Stimulated activated CD4-positive, alpha-beta T cell treated with anti-CD3 and anti-CD28 coated beads, Interleukin-1b, Interleukin-23, amount 100 ng/mL, for 48 hours (primary cell): ENCODE data around the gene ANP32B.

Experiments
- DNase-seq: peaks from one replicate; pipeline ENCODE4 v3.0.0-alpha.2; 2020

ANP32B gene

DNA sequence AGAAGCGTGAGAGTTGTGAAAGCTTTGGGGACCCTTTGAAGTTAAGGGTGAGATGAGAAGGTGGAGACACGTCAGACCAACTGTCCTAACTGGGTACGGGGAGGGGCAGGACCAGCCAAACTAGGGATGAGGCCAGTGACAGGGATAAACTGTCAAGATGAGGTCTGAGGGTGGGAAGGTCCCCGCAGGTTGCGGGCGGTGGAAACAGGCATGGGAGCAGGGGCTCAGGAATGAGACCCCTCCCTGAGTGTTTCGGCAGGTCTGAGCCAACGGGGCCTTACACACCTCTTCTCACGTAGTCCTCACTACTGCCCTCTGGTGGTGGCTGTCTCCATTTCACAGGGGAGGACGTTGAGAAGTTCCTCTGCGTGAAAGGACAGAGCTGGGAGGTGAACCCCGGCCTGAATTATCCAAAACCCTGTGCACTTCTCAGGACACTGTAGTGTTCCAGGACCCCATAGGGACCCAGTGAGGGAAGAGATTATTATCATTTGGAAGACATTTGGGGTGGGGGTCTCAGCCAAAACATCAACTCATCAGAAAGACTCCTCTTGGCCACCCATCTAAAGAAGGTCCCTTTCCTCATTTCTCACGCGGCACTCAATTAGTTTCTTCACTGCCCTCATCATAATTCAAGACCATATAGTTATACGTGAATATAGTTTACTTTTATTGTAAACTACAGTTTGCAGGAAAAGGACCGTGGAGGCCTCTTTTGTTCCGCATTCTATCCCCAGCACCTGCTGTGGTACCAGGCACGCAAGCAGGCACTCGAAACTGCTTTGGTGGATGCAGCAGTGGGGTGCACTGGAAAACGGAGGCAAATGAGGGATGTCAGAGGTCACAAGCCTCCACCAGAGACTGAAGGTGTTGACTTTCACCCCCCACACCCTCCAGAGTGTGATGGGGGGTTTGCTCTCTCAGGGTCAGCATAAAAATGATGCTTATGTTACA lies 51.7 kb downstream of the ANP32B start:
- DNase-seq, result peak; percentile 91

DNA sequence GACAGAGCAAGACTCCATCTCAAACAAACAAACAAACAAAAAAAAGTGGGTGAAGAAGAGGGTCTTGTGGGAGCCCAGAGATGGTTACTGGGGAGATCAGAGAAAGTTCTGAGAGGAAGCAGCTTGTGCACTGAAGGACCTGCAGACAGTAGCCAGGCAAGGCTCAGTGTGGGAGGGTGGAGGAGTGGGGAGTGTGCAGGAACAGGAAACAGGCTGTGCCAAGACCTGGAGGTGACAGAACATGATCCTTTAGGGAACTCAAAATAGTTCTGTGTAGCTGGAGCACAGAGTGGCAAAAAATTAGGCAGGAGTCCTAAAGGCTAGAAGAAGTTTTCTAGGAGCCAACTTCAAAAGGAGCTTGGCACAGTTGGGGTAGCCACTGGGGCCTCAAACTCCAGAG lies 54.2 kb downstream of the ANP32B start:
- DNase-seq, result no peak

DNA sequence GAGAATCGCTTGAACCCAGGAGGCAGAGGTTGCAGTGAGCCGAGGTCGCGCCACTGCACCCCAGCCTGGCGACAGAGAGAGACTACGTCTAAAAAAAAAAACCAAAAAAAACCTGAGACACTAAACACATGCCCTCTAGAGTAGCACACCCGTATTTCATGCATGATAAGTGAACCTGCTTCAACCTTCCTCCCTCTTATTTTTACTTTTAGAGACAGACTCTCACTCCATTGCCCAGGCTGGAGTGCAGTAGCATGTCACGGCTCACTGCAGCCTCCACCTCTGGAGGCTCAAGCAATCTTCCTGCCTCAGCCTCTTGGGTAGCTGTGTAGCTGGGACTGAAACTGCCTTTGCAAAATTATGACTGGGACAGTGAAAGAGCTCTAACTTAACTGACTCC lies 55.8 kb downstream of the ANP32B start:
- DNase-seq, result no peak

DNA sequence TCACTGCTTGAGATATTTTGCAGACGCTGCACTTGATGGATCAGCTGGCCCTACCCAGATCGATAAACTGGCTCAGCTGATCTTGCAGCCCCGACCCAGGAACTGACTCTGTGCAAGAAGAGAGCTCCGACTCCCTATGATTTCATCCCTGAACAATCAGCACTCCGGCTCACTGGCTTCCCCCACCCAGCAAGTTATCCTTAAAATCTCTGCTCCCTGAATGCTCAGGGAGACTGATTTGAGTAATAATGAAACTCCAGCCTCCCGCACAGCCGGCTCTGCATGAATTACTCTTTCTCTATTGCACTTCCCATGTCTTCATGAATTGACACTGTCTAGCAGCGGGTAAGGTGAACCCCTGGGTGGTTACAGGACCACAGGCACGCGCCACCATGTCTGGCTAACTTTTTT lies 56.5 kb downstream of the ANP32B start:
- DNase-seq, result no peak

DNA sequence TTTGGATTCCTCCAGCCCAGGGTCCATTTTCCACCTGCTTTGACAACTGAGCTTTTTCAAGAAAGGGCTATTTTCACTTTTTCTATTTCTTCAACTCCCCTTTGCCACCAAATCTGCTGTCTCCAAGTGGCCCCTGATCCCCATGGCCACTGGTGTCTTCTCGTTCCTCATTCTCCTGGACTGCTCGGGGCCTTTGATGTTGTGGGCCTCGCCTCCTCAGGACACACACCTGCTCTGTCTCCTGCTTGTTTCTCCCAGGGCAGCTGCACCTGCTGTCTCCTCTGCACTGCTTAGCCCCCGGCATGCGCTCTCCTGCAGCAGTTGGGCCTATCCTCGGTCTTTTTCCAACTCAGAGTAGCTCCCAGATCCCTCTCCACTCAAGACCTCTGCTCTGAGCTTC lies 57.1 kb downstream of the ANP32B start:
- DNase-seq, result no peak

DNA sequence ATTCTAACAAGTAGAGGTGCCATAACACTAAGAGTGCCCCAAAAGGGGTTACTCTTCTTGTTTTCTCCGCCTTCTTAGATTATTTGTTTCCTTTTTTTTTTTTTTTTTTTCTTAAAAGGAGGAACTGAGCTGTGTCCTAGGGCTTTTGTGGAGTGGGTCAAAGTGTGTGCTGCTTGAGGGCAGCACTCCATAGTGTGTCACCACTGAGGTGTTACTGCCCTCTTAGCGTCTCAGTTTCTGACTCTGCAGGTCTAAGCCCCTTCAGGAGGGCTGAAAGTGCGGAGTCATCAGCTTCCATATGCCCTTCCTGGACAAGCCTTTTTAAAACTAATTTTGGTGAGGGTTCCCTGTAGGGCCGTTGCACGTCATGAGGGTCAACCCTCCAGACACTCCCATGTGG lies 60.8 kb downstream of the ANP32B start:
- no peak for DNase-seq

DNA sequence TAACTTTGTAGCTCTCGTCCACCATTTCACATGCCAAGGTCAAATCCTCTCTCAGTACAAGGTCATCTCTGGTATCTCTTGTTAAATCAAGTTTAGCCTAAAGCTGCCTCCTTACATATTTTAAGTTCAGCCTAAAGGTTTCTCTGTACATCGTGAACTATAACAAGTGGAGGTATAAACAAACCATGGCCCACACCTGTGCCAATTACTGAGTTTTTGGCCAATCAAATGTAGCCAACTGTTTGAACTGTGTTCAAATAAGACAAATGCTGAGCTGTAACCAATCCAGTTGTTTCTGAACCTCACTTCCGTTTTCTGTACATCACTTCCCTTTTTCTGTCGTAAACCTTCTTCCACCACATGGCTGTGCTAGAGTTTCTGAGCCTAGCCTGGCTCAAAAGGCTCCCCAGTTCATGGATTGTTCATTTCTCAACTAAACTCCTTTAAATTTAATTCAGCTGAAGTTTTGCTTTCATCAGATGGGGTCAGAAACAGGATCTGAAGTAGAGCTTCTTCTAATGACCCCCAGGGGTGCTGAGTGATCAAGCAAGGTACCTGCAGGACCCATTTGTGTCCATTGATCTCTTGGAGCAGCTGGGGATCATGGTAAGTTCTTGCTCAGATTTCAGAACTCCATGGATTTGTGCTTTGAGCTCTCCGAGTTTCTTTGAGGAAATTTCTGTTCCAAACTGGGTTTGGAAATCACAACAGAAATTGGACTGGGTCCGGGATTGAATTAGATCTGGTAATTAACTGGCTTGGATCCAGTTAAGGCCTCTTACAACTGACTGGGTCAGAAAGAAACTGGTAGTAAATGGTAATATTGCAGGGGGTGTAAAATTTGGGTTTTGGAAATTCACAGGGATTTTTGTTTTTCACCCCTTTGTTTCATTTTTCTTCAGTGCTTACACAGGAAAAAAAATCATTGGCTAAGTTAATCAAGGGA lies 62.4 kb downstream of the ANP32B start:
- DNase-seq, result peak; percentile 46

DNA sequence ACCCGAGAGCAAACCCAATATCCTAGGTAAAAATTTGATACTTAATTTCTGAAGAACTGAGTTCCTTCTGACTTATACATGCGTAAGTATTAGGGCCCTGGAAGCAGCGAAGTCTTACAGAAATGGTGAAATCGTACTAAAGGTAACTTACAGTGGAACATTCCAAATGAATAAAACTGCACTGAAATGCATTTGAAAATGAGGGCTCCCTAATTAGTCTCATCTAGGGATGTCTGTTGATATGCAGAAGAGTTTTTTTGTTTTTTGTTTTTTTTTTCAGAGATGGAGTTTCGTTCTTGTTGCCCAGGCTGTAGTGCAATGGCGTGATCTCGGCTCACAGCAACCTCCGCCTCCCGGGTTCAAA lies 63.0 kb downstream of the ANP32B start:
- DNase-seq, result no peak

DNA sequence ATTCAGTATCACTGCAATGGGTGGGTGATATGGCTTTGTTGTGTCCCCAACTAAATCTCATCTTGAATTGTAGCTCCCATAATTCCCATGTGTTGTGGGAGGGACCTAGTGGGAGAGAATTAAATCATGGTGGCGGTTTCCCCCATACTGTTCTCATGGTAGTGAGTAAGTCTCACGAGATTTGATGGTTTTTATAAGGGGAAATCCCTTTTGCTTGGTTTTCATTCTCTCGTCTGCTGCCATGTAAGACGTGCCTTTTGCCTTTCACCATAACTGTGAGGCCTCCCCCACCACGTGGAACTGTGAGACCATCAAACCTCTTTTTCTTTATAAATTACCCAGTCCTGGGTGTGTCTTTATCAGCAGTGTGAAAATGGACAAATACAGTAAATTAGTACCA lies 63.9 kb downstream of the ANP32B start:
- DNase-seq, result no peak

DNA sequence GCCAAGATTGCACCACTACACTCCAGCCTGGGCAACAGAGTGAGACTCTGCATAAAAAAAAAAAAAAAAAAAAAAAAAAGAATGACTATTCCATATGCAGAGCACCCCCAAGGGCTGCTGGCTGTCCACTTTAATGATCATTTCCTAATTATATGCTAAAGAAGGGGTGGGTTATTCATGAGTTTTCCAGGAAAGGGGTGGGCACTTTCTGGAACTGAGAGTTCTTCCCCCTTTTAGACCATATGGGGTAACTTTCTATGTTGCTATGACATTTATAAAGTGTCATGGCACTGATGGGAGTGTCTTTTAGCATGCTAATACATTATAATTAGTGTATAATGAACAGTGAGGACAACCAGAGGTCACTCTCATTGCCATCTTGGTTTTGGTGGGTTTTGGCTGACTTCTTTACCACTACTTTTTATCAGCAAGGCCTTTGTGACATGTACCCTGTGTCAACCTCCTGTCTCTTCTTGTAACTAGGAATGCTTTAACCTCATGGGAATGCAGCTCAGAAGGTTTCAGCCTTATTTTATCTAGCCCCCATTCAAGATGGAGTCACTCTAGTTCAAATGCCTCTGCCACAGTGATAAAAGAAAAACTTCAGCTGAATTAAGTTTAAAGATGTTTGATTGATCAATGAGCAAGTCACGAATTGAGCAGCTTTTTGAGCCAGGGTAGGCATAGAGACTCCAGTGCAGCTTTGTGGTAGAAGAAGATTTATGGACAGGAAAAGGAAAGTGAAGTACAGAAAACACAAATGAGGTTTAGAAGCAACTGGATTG lies 66.3 kb downstream of the ANP32B start:
- no peak for DNase-seq

DNA sequence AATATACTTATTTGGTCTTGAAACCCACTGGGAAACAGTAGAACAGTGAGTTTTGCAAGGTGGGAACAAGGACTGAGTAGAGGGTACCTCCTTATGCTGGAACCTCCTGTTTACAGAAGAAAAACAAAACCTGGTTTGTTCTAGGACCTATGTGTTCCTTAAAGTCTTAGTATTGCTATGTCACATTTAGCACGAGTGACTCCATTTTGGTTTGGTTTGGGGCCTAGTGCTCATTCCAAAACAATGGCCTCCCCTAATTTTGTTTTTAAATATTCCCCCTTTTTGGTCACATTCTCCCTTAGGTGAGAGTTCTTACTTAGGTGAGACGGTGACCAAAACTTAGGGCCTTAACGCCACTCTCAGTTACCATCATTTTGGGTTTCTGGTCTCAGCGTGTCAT lies 67.2 kb downstream of the ANP32B start:
- no peak for DNase-seq

DNA sequence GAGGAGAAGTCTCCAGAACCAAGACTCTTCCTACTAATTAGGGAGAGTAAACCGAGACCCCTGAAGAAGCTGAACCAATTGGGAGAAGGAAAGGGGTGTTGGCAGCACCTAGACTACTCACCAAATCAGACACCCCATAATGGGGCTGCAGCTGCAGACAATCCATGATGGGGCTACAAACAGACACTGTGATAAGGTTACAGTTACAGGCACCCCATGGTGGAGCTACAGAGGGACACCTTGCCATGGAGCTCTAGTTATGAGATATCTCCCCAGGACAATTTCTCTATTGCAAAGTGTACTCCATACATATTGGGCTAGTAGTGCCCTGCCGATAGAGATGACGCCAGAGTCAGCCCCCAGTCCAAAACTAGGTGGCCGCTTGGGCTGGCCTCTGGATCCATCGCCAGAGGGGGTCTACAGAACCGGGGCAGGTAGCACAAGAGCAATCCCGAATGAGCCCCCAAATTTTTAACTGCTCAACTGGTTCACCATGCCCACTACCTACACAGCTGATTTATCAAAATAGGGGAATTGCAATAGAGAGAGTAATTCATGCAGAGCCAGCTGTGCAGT lies 71.3 kb downstream of the ANP32B start:
- no peak for DNase-seq

DNA sequence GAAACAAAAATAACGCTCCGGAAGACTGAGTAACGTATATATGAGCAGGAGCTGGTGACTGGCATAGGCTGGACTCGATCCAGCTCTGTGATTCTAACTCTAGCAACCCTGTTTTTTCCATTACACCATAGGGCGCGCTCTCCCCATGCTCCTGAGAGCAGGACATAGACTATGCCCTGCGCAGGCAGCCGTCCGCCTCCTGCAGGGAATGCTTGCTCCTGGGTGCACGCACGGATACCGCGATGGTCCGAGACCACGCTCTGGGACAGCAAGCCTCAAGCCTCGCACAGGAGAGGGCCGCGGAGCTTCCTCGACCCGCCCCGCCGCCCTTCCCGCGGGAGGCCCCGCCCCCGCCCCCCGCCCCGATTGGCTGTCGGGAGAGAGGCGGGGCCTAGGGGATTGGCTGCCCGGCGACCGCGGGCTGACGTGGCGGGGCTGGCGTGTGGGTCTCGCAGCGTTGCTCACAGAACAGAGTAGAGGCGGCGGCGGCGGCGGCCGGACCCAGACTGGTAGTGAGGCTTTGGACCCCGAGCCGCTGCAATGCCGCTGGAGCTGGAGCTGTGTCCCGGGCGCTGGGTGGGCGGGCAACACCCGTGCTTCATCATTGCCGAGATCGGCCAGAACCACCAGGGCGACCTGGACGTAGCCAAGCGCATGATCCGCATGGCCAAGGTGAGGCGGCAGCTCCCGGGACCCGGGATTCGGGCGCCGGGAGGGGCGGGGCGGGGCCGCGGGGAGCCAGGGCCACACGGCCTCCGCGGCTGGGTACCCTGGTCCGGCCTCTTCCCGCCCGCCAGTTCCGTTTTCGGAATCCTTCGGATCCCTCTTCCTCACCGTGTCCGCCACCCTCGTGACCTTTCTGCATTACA lies 73.4 kb downstream of the ANP32B start, which contains the start of gene NANS:
TSS of gene NANS (plus strand) at position 464 of the 869 bp plus-strand sequence. CDS start at position 541, 77 bp downstream.
- peak; percentile 93 for DNase-seq

DNA sequence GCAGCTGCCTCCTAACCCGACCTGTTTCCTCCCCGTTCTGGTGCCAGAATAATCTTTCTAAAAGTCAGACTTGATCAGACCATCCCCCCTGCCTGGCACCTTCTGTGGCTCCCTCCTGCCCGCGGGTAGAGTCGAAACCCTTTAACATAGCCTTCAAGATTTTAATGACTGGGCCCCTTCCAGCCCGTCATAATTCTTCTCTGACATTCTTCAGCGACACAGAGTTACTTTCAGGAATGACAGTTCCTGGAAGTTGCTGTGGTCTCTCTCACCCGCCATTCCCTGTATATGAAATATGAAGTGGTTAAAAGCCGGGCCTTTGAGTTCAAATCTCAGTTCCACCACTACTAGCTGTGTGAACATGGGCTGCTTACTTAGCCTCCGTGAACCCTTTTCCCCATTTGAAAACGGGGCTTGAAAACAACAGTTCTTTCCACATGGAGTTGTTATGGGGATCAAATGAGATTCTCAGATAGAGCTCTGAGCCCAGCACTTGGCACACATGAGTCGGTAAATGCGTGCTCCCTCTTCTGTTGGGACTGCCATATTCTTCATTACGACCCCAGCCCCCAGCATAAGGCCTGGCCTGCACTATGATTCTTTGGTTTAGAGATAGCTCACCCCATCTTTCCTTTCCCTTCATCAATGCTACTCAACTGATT lies 74.1 kb downstream of the ANP32B start:
- DNase-seq, result peak; percentile 44

DNA sequence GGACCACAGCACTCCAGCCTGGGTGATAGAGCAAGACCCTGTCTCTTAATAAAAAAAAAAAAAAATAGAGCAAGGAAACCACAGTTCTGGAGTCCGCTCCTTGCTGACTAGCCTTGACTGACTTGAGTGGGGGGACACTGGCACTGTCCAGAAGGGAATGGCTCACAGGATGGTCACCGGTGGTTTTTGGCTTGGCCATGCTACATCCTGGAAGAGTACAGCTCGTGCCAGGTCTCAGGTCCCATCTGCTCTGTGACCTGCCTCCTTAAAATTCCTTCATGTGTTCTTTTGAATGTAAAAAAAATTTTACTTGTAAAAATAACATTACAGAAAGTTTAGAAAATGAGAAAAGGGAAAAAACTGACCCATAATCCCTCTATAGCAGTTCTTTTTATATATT lies 79.0 kb downstream of the ANP32B start:
- no peak for DNase-seq

DNA sequence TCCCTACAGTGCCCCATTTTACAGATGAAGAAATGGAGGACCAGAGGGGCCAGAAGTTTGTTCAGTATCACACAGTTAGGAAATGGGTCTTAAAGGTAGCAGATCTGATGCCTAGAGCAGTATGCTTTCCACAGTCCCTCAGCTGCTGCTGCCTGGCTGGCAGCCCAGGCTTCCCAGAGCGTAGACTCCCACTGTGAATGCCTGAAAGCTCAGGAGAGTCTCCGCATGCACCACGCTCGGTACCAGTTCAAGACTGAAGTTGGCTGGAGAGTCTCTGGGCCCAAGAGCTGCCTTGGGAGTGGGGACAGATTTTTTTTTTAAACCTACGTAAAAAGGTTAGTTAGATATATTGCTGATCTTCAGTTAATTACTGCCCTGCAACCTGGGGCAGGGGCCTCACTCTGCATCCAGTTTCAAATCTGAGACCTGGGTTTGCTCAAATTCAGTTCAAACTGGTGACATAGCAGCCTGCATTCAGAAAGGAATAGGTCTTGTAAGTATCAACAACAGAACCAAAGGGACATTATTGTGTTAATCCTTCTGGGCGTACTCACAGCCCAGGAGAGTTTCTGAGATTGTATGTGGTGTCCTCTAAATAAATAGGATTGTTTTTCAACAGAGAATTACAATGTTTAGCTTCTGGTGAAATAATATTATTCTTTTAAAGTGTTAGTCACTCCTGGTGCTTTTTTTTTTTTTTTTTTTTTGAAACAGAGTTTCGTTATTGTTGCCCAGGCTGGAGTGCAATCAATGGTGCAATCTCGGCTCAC lies 81.7 kb downstream of the ANP32B start:
- no peak for DNase-seq
